Stimulated activated CD8-positive, alpha-beta memory T cell treated with anti-CD3 and anti-CD28 coated beads, Interleukin-7, amount 100 ng/mL, for 48 hours (primary cell): ENCODE data around the gene MVB12B.

Source experiments
- DNase-seq, 2 donors: peaks; one replicate each; pipeline ENCODE4 v3.0.0-alpha.2; 2020; ENCODE audit warnings: low read depth in 1 of 2; ENCODE audit errors: extremely low read depth in 1 of 2

The MVB12B gene

GRCh38 chr9:126486276-126486675 is 159.6 kb downstream of the MVB12B start:
- no peak for DNase-seq

DNA sequence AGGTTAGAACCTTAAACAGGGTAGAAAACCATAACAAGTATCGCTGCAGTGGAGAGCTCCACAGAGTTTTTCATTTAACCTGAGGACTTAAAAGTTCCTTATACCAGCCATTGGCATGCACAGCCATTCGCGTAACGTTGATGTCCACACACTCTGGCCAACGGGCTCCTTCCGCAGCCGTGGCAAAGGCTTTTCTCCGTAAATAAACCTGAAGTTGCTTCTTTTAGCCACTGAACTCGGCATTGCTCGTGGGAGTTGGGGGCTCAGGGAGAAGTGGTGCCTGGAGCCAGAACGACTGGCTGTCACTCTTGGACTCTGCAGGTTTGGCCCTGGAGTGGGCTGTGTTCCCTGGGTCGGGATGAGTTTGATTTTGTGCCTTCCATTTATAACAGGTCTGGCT is 161.2 kb downstream of the MVB12B start:
- DNase-seq: no peak

DNA sequence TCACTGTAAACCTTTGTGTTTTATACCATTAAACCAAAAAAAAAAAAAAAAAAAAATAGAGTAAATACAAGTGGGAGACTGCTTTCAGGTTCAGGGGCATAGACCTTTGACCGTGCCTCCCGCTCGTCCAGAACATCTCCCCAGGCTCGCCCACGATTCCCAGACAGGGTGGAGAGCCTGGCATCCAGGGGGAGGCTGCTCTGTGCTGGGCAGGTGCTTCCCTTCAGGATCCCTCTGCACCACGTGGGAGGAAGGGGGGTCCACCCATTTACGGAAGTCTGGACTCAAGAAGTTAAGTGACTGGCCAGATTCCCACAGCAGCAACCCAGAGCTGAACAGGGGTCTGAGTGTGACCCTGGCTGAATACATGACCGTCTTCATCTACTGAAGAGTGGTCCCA is 161.7 kb downstream of the MVB12B start:
- DNase-seq: no peak

- DNase-seq: no peak
Observed at GRCh38 chr9:126488881-126489404, 162.3 kb downstream of the MVB12B start.

- no peak for DNase-seq
Observed at GRCh38 chr9:126489581-126490213, 163.1 kb downstream of the MVB12B start.

- no peak for DNase-seq
Observed at GRCh38 chr9:126490214-126490631, 163.6 kb downstream of the MVB12B start.

DNA sequence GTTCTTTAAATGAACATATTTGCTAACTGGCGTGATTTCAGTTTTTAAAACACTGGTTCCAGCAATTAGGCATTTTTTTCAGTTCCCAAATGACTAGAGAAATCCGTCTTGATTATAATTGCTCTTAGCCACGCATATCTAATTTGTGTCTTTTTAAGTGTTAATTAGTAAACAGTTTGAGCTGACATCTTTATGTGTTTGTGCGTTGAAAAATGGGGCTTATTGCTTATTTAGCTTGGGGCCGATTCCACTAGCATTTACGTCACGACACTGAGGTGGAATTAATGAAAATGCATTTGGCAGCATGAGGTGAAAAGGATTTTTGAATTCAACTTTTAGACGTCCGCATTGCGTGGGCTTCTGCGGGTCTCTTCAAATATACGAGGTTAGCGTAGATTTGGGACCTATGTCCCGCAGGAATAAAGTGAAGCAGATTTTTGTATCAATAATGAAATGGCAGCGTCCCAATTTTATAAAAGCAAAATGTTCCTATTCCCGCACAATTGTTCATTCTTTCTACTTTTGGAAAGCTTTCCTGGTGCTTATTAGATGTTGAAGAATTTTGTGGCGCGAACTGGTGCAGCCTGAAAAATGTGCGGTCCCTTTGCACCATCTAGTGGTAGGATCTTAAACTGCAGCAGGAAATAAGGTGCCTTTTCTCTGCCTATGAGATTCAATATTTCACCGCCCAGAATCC is 164.4 kb downstream of the MVB12B start:
- DNase-seq: no peak

DNA sequence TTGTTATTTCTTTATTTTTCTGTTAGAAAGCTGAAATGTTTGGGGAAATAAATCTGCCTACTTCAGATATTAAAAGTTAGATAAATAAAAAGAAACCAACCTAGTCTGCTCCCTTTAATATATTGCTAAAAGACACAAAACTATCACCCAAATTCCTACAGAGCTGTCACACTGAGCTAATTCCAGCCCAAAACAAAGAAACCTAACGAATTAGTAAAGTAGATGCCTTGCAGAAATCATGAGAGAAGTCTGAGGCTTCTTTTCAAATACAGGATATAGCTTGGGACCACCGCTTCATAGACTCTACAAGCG is 164.9 kb downstream of the MVB12B start:
- no peak for DNase-seq

GRCh38 chr9:126491949-126492348 is 165.3 kb downstream of the MVB12B start:
- no peak for DNase-seq

GRCh38 chr9:126494264-126494663 is 167.6 kb downstream of the MVB12B start:
- DNase-seq: no peak

- DNase-seq: no peak
Observed at GRCh38 chr9:126494746-126495145, 168.1 kb downstream of the MVB12B start.

GRCh38 chr9:126495411-126496180 is 169.0 kb downstream of the MVB12B start:
- DNase-seq: no peak

- DNase-seq: no peak
Observed at GRCh38 chr9:126496181-126496576, 169.6 kb downstream of the MVB12B start.

DNA sequence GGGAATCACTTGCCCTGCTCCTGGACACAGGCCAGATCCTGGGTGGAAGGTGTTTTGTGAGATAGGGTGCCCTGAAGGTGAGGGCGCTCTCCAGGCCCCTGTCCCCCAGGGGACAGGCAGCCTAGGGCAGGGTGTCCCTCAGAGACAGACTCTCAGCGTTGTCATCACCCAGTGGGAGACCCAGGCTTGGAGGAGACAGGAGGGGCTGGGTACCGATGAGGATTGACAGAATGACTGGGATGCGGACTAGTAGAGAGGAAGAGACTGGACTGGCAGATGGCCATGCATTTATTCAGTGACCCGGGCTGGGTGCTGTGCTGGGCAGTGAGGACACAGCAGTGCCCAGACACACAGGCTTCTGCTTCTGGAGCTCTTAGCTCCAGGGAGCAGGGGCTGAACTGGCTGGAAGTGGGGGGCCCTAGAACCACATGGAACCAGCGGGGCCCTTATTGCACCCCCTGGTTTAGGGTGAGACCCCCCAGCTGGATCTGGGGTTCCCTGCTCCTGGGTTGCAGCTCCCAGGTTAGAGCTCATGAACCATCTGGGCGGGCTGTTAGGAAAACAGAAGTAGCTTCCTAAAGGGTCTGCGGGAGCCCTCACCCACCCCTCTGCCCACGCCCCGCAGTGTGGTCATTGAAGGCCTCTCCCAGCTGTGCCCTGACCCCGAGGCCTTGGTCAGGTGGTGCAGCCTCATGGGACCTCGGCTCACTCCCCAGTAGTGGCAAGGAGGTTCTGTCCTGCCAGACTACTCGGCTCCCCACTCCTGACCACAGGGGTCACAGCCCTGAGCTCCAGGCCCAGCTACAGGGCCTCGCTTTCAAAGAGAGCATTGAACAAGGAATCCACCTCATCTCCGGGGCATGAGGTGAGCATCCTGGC is 170.4 kb downstream of the MVB12B start:
- no peak for DNase-seq

DNA sequence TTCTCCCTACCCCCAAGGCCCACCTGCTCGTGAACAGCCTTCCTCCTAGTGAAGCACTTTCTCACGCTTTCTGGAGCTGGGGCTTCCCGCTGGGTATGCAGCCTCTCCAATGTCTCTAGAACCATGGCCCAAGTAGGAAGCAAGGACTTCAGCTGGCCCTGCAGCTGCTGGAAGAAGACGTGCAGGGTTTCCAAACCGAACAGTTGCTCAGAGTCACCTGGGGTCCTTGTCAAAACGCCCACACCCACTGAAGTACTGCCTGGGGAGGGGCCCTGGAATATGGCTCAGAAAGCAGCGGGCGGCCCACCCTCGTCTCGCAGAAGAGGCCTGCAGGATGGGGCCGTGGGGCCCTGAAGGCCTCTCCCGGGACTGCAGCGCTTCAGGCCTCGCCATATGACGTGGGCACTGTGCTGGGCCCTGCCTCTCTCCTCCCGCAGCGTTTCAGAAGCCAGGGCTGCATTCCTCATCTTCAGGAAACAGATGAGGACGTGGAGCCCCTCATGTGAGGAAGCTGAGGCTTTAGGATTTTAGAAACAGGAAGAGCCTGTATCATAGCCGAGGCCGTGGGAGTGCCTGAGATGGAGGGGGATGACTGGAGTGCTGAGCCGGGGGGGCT is 171.1 kb downstream of the MVB12B start:
- no peak for DNase-seq

- no peak for DNase-seq
Observed at GRCh38 chr9:126498331-126498730, 171.7 kb downstream of the MVB12B start.

DNA sequence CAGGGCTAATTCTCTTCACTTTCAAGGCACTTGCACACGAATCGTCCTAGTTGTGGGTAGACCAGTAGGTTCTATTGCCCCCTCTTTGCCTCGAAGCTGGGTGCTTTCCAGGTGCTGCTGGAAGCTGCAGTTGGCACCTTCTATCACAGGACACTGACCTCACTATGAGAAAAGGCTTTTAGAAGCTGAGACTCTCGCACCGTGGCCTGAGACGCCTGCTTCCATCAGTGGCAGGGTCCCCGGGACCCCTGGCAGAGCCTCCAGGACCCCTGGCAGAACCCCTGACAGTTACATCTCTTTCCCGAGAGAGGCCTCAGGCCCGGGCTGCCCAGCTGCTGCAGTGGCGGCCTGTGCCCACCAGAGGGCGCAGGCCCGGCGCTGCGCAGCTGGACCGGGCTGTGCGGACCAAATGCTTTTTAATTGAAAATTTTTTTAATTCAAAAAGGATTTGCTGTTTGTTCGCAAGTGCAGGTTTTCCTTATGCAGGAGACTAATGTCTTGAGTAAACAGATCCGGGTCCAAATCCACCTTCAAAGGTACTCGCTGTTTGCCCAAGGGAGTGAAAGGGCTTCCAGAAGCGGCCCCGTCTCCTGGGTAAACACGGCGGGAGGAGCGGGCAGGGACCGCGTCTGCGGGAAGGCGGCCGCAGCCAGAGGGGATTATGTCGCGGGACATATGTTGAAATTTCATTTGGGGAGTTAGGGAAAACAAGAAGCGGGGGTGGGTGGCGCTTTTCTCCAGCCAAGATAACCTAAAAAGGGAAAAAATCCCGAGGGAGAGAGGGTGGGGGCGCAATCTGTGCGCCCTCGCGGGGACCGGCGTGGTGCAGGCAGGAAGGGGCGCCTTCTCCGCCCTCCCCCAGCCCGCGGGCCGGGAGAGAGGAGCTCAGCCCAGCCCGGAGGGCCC is 172.6 kb downstream of the MVB12B start:
- DNase-seq: no peak

GRCh38 chr9:126499911-126500599 is 173.4 kb downstream of the MVB12B start:
- DNase-seq: no peak
